SK-N-SH (cell line): ENCODE data around the gene CNPPD1. TPM values are rescaled to one million over a fixed set of nuclear protein-coding genes. Genes with fewer than 3 reads are reported as not detected.

Source experiments
- CTCF ChIA-PET: fragments of 300-600, 350-600 bp; formaldehyde crosslinking; extraction: SDS; loops from one replicate; lab custom pipeline; 2021; lab: Yijun Ruan, JAX
- POLR2A ChIA-PET: fragments of 350-600 bp; sonication (Branson Sonifier 250); formaldehyde crosslinking; extraction: SDS; loops from one replicate; lab custom pipeline; 2020; ENCODE audit warnings: antibody characterized with exemption, inconsistent platforms; lab: Yijun Ruan, JAX
- DNase-seq: peaks from one replicate; pipeline ENCODE4 v3.0.0; 2012
- H2AFZ ChIP-seq: fragments of 200-600 bp; sonication (generic); 2 replicates; pipeline ENCODE4 v1.8.1; 2016; ENCODE audit warnings: antibody characterized with exemption, mild to moderate bottlenecking, low read depth
- H3F3A ChIP-seq: fragments of 200-600 bp; sonication (generic); replicated peaks from 2 replicates; pipeline ENCODE3; 2016; ENCODE audit warnings: antibody characterized with exemption, mild to moderate bottlenecking; ENCODE audit not compliant: insufficient read depth
- H3K27ac ChIP-seq, 2 experiments: fragments of 200-500 bp in 1 of 2; fragments of 200-600 bp in 1 of 2; sonication (Bioruptor generic) in 1 of 2; sonication (generic), shearing (Covaris generic) in 1 of 2; 2 replicates each; pipeline versions ENCODE4 v1.5.1 to v1.6.1; 2014 to 2016; ENCODE audit warnings: low read depth in 2 of 2, inconsistent platforms in 1 of 2, low read length in 1 of 2, mild to moderate bottlenecking in 1 of 2, mixed read lengths in 1 of 2
- H3K27me3 ChIP-seq: fragments of 200-600 bp; sonication (generic), shearing (Covaris generic); 2 replicates; pipeline ENCODE4 v1.6.1; 2016; ENCODE audit warnings: mixed run types; ENCODE audit not compliant: insufficient read depth
- H3K36me3 ChIP-seq, 2 experiments: fragments of 200-500 bp in 1 of 2; fragments of 200-600 bp in 1 of 2; sonication (Bioruptor generic) in 1 of 2; sonication (generic) in 1 of 2; replicated peaks in 1 of 2; 2 replicates each; pipeline versions ENCODE3 to v1.5.1; 2014 to 2016; ENCODE audit warnings: low read length in 1 of 2, mild to moderate bottlenecking in 1 of 2; ENCODE audit not compliant: insufficient read depth in 2 of 2, control insufficient read depth in 1 of 2
- H3K4me1 ChIP-seq, 2 experiments: fragments of 200-500 bp in 1 of 2; fragments of 200-600 bp in 1 of 2; sonication (Bioruptor generic) in 1 of 2; sonication (generic), shearing (Covaris generic) in 1 of 2; 2 replicates each; pipeline versions ENCODE4 v1.5.1 to v1.6.1; 2014 to 2016; ENCODE audit warnings: low read depth in 1 of 2, low read length in 1 of 2, mixed run types in 1 of 2; ENCODE audit not compliant: insufficient read depth in 2 of 2, control insufficient read depth in 1 of 2
- H3K4me2 ChIP-seq: fragments of 200-600 bp; sonication (generic), shearing (Covaris generic); 2 replicates; pipeline ENCODE4 v1.6.1; 2017; ENCODE audit warnings: mixed run types
- H3K4me3 ChIP-seq, 2 experiments: fragments of 200-500 bp in 1 of 2; fragments of 200-600 bp in 1 of 2; sonication (Bioruptor generic) in 1 of 2; sonication (generic), shearing (Covaris generic) in 1 of 2; 2 replicates each; pipeline versions ENCODE4 v1.5.1 to v1.8.1; 2014 to 2016; ENCODE audit warnings: low read depth in 2 of 2, inconsistent platforms in 1 of 2, low read length in 1 of 2, mild to moderate bottlenecking in 1 of 2, mixed read lengths in 1 of 2, moderate library complexity in 1 of 2
- H3K79me2 ChIP-seq: fragments of 200-600 bp; sonication (generic); 2 replicates; pipeline ENCODE4 v1.8.1; 2017; ENCODE audit warnings: mild to moderate bottlenecking; ENCODE audit not compliant: insufficient read depth
- H3K9ac ChIP-seq: fragments of 200-600 bp; sonication (generic); 2 replicates; pipeline ENCODE4 v1.6.1; 2017; ENCODE audit warnings: mixed run types
- H3K9me2 ChIP-seq: fragments of 200-600 bp; sonication (generic); 2 replicates; pipeline ENCODE4 v1.6.1; 2017; ENCODE audit warnings: mixed run types
- H3K9me3 ChIP-seq: fragments of 200-600 bp; sonication (generic); 2 replicates; pipeline ENCODE4 v1.6.1; 2017; ENCODE audit warnings: mixed run types, mild to moderate bottlenecking, moderate library complexity
- H4K20me1 ChIP-seq: fragments of 200-600 bp; sonication (generic); 2 replicates; pipeline ENCODE4 v1.6.1; 2017; ENCODE audit warnings: mild to moderate bottlenecking, mixed run types; ENCODE audit not compliant: insufficient read depth
- EZH2phosphoT487 ChIP-seq: fragments of 200-600 bp; sonication (generic); IDR thresholded peaks from 2 replicates; pipeline ENCODE4 v1.6.1; 2017; ENCODE audit warnings: low read depth, mixed run types, mild to moderate bottlenecking, antibody characterized with exemption, moderate library complexity, borderline replicate concordance
- FOXJ3 ChIP-seq: sonication (generic); formaldehyde crosslinking; IDR thresholded peaks from 2 replicates; pipeline ENCODE4 v1.5.1; 2020; ENCODE audit warnings: mild to moderate bottlenecking, missing genetic modification reagents
- MEF2A ChIP-seq: IDR thresholded peaks from 2 replicates; pipeline ENCODE4 v1.4.0; 2012; ENCODE audit warnings: low read depth, borderline replicate concordance
- NFIC ChIP-seq: IDR thresholded peaks from 2 replicates; pipeline ENCODE4 v1.4.0; 2012; ENCODE audit warnings: borderline replicate concordance
- POLR2AphosphoS5 ChIP-seq: IDR thresholded peaks from 2 replicates; pipeline ENCODE4 v1.6.1; 2012; ENCODE audit warnings: low read depth, low read length
- RAD21 ChIP-seq: IDR thresholded peaks from 2 replicates; pipeline ENCODE4 v1.6.1; 2012; ENCODE audit warnings: mild to moderate bottlenecking, low read length
- RFX5 ChIP-seq: IDR thresholded peaks from 2 replicates; pipeline ENCODE4 v1.6.1; 2012; ENCODE audit warnings: mild to moderate bottlenecking, improper control_type of control experiment, low read length
- RXRA ChIP-seq: IDR thresholded peaks from 2 replicates; pipeline ENCODE4 v1.4.0; 2012; ENCODE audit warnings: low read depth, mild to moderate bottlenecking, borderline replicate concordance
- SIN3A ChIP-seq: IDR thresholded peaks from 2 replicates; pipeline ENCODE4 v1.6.1; 2012; ENCODE audit warnings: low read depth, mild to moderate bottlenecking, low read length, moderate library complexity, borderline replicate concordance
- TEAD4 ChIP-seq: IDR thresholded peaks from 2 replicates; pipeline ENCODE4 v1.4.0; 2012; ENCODE audit warnings: mild to moderate bottlenecking, borderline replicate concordance; ENCODE audit not compliant: insufficient read depth
- WGBS: methylation state at CpG from one replicate; pipeline ENCODE4 v1.1.6; 2017; ENCODE audit warnings: low lambda C conversion rate; 5-methylcytosine and 5-hydroxymethylcytosine counted together
- polyA plus RNA-seq, 3 experiments: library from polyadenylated mRNA; depleted of rRNA; stranded (reverse); fragments of >200 nt; gene quantifications; 2 replicates each; pipeline ENCODE4 v1.2.3, GENCODE V29; 2012
- TF ChIP-seq, protein P1 (sequence below): IDR thresholded peaks from 2 replicates; pipeline ENCODE4 v1.4.0; 2012; ENCODE audit warnings: low read depth, borderline replicate concordance
- TF ChIP-seq, protein P2 (sequence below): IDR thresholded peaks from 2 replicates; pipeline ENCODE4 v1.4.0; 2012; ENCODE audit warnings: low read depth, borderline replicate concordance
- TF ChIP-seq, protein P3 (sequence below): fragments of 200-600 bp; sonication (generic); IDR thresholded peaks from 2 replicates; pipeline ENCODE4 v1.6.1; 2017; ENCODE audit warnings: antibody characterized with exemption, mild to moderate bottlenecking, moderate library complexity

The CNPPD1 gene
- polyA plus RNA-seq, 1 of the 3 experiments (the other 2 are of a cell fraction) = 75.9 TPM

DNA sequence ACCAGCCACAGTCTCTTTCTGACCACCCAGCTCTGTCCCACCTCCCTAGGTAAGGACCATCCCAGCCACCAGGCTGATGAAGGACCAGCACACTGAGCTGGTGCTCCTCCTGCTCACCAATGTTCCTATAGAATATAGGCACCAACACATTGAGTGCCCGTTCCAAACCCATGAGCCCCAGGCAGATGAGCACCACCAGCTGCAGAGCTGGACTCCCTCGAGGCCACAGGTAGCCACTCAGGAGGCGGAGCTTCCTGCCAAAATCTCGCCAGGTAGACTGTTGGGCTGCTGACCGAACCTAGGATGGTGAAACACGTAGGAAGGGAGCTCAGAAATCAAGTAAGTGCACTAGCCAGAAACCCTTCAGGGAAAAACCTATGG is 39.8 kb upstream of the CNPPD1 start (continued):
- TF ChIP-seq, protein P1, sequence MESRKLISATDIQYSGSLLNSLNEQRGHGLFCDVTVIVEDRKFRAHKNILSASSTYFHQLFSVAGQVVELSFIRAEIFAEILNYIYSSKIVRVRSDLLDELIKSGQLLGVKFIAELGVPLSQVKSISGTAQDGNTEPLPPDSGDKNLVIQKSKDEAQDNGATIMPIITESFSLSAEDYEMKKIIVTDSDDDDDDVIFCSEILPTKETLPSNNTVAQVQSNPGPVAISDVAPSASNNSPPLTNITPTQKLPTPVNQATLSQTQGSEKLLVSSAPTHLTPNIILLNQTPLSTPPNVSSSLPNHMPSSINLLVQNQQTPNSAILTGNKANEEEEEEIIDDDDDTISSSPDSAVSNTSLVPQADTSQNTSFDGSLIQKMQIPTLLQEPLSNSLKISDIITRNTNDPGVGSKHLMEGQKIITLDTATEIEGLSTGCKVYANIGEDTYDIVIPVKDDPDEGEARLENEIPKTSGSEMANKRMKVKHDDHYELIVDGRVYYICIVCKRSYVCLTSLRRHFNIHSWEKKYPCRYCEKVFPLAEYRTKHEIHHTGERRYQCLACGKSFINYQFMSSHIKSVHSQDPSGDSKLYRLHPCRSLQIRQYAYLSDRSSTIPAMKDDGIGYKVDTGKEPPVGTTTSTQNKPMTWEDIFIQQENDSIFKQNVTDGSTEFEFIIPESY = no peak
- no peak for TF ChIP-seq TEAD4
- TF ChIP-seq RFX5 = no peak
- TF ChIP-seq, protein P2, sequence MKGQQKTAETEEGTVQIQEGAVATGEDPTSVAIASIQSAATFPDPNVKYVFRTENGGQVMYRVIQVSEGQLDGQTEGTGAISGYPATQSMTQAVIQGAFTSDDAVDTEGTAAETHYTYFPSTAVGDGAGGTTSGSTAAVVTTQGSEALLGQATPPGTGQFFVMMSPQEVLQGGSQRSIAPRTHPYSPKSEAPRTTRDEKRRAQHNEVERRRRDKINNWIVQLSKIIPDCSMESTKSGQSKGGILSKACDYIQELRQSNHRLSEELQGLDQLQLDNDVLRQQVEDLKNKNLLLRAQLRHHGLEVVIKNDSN = no peak
- no peak for TF ChIP-seq SIN3A
- no peak for TF ChIP-seq NFIC
- TF ChIP-seq POLR2AphosphoS5 = no peak

DNA sequence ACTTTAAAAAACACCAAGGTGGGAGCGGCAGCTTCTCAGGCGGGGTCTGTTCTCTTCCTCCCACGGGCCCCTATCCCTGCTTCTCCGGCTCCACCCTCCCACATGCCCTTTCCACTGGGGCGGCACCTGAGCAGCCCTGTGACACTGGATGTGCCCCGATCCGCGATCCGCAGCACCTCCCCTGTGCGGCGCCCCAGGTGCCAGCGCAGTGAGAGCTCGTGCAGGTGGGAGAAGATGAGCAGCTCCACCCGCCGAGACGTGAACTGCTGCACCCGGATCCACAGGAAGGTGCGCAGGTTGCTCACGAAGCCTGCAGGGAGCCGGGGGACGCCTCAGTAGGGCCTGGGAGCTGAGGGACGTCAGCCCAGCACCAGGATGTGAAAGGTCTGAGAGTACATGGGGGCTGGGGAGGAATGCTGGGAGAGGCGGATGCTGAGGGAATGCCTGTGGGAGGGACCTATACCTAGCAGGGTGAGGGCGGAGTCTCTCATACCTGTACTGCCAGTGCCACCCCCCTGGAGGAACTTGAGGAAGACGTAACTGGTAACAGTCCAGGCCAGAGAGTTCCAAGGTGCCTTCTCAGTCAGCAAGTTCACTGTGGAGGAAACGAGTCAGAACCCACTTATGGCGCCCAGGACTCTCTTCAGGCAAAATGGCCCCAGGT is 39.3 kb upstream of the CNPPD1 start:
- DNase-seq = no peak
- H3K4me3 ChIP-seq = no peak overlapping the region
- POLR2A ChIA-PET = interaction anchor here (0.5 to 4.0 kb wide), 3 partner anchors 9 to 29 kb away, joined by 3 to 52 read pairs (median 3); partner anchors contain the start of genes GLB1L, STK16 and ZFAND2B
- TF ChIP-seq FOXJ3 (CRISPR knock-in tag) (no peak), MEF2A (no peak), EZH2phosphoT487 (no peak), RXRA (no peak), RAD21 (no peak)
- TF ChIP-seq, protein P3, sequence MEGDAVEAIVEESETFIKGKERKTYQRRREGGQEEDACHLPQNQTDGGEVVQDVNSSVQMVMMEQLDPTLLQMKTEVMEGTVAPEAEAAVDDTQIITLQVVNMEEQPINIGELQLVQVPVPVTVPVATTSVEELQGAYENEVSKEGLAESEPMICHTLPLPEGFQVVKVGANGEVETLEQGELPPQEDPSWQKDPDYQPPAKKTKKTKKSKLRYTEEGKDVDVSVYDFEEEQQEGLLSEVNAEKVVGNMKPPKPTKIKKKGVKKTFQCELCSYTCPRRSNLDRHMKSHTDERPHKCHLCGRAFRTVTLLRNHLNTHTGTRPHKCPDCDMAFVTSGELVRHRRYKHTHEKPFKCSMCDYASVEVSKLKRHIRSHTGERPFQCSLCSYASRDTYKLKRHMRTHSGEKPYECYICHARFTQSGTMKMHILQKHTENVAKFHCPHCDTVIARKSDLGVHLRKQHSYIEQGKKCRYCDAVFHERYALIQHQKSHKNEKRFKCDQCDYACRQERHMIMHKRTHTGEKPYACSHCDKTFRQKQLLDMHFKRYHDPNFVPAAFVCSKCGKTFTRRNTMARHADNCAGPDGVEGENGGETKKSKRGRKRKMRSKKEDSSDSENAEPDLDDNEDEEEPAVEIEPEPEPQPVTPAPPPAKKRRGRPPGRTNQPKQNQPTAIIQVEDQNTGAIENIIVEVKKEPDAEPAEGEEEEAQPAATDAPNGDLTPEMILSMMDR = no peak
- TF ChIP-seq, protein P1 = no peak
- TF ChIP-seq, all 33 proteins: peak for 0
- H3K4me2 ChIP-seq = no peak overlapping the region
- no peak overlapping the region for H2AFZ ChIP-seq
- peaks cover 27% of the 10 kb centered on the region for H3F3A ChIP-seq
- no peak overlapping the region; a peak in 1 of 4 replicates for H3K27ac ChIP-seq
- peaks cover 13 to 46% of the 10 kb centered on the region in 2 experiments for H3K36me3 ChIP-seq
- CTCF ChIA-PET = interaction anchor here (1.1 to 4.7 kb wide), 6 partner anchors 9 to 79 kb away, joined by 3 to 26 read pairs (median 6); partner anchors contain the start of genes NHEJ1 and ZFAND2B
- H3K9me3 ChIP-seq = no peaks in the 10 kb centered on the region
- no peaks in the 10 kb centered on the region for H4K20me1 ChIP-seq
- 92% methylated on average over 25 of the region's 27 CpGs for WGBS
- H3K9ac ChIP-seq = no peak overlapping the region
- H3K4me1 ChIP-seq = peaks cover 5 to 30% of the 10 kb centered on the region in 2 experiments; a peak in 3 of 4 replicates
- H3K79me2 ChIP-seq = no peaks in the 10 kb centered on the region
- no peaks in the 10 kb centered on the region for H3K27me3 ChIP-seq
- H3K9me2 ChIP-seq = no peaks in the 10 kb centered on the region
